ENCODE data around the gene DLST.

DNA sequence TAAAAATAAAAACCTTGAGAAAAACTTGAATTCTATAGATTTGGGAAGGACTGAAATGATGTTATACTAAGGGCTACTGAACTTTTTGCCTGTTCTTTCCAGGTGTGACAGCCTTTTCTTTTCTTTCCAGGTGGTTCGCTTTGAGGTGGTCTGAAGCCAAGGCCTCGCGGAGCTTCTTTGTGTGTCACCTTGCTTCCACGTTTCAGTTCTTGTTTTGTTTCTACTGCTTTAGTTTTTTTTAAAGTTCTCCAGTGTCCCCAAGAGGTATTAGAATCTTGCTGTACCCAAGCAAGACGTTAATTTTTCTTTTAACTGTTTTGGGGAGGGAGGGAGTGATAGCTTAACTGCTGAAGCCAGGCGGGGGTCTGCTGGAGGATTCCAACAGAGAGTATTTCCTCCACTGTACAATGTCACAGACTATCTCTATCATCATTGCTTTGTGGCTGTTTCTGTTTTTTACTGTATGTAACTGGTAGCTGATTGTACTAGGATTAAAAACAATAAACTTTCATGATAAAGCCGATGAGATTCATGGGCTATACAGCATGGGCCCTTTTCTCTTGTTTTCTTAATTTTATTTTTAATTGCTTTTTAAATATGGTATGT is 46.0 kb upstream of the DLST start:
- no peak for TF ChIP-seq POLR2A (IDR thresholded peaks at IDR 0.05; ENCODE audit: low read length)
- TF ChIP-seq, protein P1, sequence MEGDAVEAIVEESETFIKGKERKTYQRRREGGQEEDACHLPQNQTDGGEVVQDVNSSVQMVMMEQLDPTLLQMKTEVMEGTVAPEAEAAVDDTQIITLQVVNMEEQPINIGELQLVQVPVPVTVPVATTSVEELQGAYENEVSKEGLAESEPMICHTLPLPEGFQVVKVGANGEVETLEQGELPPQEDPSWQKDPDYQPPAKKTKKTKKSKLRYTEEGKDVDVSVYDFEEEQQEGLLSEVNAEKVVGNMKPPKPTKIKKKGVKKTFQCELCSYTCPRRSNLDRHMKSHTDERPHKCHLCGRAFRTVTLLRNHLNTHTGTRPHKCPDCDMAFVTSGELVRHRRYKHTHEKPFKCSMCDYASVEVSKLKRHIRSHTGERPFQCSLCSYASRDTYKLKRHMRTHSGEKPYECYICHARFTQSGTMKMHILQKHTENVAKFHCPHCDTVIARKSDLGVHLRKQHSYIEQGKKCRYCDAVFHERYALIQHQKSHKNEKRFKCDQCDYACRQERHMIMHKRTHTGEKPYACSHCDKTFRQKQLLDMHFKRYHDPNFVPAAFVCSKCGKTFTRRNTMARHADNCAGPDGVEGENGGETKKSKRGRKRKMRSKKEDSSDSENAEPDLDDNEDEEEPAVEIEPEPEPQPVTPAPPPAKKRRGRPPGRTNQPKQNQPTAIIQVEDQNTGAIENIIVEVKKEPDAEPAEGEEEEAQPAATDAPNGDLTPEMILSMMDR (IDR thresholded peaks at IDR 0.05): no peak
- TF ChIP-seq, protein P2, sequence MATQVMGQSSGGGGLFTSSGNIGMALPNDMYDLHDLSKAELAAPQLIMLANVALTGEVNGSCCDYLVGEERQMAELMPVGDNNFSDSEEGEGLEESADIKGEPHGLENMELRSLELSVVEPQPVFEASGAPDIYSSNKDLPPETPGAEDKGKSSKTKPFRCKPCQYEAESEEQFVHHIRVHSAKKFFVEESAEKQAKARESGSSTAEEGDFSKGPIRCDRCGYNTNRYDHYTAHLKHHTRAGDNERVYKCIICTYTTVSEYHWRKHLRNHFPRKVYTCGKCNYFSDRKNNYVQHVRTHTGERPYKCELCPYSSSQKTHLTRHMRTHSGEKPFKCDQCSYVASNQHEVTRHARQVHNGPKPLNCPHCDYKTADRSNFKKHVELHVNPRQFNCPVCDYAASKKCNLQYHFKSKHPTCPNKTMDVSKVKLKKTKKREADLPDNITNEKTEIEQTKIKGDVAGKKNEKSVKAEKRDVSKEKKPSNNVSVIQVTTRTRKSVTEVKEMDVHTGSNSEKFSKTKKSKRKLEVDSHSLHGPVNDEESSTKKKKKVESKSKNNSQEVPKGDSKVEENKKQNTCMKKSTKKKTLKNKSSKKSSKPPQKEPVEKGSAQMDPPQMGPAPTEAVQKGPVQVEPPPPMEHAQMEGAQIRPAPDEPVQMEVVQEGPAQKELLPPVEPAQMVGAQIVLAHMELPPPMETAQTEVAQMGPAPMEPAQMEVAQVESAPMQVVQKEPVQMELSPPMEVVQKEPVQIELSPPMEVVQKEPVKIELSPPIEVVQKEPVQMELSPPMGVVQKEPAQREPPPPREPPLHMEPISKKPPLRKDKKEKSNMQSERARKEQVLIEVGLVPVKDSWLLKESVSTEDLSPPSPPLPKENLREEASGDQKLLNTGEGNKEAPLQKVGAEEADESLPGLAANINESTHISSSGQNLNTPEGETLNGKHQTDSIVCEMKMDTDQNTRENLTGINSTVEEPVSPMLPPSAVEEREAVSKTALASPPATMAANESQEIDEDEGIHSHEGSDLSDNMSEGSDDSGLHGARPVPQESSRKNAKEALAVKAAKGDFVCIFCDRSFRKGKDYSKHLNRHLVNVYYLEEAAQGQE (IDR thresholded peaks at IDR 0.05): no peak
